GM19324 (cell line): ENCODE results near the gene CPEB4.

ENCODE experiments used
- ATAC-seq: cut with Tn5 transposase; IDR thresholded peaks from one replicate; pipeline ENCODE4 v1.9.1; 2021; ENCODE audit warnings: mild to moderate bottlenecking, moderate library complexity; ENCODE audit not compliant: unreplicated experiment, low FRiP score

CPEB4 gene

DNA sequence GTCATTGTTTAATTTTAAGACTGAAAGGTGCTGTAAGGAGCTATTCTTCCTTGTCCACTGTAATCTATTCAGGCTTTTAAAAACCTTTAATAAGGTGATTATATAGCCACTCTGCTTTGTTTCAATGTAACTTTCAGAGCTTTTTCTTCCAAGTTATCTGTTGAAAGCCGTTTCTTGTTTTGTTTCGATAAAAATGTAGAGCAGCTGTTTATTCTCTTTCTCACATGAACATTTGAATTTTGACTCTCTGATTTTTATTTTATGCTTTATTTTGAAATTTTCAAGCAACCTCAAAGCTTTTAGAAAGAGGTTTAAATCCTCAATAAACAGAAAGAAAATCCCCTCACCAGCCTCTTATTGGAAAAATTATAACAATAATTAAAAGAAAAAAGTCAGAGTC lies 47.2 kb downstream of the CPEB4 start:
- ATAC-seq = no peak

GRCh38 chr5:173940269-173940668 lies 52.1 kb downstream of the CPEB4 start:
- ATAC-seq = no peak

DNA sequence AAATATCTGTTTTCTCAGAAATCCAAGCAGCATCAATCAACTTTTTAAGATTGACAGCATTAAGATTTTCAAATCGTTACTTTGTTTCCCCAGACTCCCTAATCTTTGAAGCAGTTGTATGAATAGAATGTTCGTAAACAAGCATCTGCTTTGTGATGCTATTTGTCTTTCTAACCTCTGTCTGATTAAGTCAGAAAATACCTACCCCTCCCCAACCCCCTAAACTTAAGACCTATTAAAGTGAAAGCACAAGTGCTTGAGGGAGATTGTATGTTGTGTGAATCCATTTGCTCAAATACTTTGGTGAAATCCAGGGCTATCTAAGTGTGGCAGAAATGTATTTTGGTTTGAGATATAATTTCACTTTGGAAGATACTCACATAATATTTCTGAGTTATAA lies 53.0 kb downstream of the CPEB4 start:
- ATAC-seq = no peak

- ATAC-seq = no peak
Measured at GRCh38 chr5:173941758-173942401, 53.7 kb downstream of the CPEB4 start.

DNA sequence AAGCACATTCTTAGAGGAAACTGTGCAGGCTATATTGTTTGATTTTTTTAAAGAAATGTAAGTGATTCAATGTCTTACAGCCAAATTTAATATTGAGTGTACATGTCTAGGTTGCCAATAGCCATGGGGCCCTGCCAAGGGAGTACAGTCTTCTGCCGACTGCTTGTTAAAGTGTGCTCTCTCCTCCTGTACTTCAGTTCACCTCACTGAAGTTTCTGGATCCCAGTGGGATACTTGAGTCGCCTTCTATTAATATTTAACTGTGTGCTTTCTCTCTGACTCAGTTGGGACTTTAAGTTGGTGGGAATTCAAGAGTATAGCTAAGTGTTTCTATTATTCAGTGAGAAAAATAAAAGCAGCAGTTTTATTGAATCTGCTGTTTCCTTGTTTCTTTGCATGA lies 56.4 kb downstream of the CPEB4 start:
- no peak for ATAC-seq

DNA sequence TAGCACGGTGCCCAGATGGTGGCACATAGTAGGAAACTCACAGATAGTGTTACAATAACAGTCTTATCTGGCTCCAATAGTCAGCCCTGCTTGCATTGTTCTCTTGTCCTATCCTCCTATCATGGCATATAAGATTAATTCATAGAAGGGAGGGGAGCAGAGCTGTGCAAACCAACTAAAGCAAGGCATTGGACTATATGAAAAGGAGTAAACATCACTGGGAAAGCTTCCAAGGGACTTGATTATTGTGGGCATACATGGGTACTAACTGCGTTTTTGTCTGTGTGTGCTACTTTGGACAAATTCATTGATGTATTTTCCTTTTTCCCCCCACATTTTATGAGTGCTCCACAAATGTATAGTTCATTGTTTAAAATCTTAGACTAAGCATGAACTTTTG lies 57.0 kb downstream of the CPEB4 start:
- no peak for ATAC-seq

- ATAC-seq = no peak
Measured at GRCh38 chr5:173946323-173946722, 58.2 kb downstream of the CPEB4 start.

DNA sequence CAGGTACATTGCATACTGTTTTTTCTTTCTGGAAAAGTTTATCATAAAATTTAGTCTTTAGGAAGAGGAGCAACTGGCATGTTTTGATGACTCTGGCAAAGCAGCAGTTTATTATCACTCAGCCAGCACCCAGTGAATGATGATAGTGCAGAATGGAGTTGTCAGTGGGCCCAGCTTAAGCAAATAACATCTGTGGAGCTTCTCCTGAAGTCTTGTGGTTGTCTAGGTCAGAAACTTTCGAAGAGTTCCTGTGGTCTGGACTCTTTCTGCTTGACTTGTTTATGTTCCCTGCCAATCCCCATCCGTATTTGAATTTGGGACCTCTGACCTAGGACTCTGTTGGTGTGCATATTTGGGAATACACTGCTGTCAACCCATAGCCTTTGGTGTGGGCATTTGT lies 62.7 kb downstream of the CPEB4 start:
- no peak for ATAC-seq

DNA sequence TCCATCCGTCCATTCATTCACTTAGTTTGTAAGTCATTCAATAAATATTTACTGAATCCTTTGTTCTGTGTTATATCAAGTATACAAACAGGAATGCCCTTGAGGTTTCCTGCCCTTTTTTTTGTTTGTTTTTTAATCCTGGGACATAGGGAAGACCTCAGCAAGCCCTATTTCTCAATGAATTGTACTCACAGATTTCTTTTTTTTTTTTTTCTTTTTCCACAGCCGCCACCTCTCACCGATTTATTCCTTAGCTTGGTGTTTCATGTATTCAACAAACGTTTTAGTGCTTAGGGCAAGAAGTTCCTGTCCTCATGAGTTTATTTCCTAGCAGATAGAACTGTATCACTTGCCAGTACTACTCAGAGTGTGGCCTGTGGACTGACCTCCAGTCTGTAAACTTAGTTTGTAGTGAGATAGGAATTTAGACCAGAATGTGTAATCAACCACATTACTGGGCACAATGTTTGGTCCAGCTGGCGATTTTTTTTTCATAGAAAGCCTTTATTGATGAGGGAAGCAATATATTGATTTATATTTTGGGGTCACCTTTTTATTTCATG lies 65.5 kb downstream of the CPEB4 start:
- no peak for ATAC-seq

DNA sequence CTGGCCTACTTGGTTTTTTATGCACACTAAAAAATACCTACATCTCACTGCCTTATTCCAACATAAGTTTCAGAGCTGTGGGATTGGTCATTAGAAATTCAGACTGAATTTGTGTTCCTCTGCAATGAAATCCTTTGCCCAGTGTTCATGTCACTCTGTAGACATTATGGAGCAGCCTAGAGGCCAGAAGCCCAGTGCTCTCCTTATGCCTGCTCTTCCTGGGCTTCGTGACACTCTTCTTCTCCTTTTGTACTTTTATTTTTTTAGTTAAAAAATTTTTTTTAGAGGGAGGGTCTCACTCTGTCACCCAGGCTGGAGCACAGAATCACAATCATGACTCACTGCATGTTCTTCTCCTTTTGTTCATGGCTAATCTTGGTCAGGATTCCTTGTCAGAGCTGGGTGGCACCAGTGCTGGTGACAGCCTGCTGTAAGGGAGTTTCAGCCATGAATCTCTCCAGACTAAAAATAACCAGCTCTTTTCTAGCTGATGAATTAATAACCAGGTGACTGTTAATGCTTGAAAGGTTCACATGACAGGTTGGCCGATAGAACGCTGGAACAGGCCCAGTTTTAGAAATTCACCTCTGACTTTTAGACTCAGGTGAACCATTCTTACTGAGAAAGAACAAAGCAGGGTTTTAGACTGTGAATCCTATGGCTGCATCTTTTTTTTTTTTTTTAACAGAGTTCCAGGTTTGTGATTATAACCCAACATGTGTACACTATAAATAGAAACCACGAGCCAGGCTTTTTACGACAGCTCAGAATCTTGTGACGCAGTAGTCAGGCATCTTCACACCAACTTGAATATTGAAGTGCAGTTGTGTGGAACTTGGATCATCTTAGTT lies 66.7 kb downstream of the CPEB4 start:
- ATAC-seq = no peak

DNA sequence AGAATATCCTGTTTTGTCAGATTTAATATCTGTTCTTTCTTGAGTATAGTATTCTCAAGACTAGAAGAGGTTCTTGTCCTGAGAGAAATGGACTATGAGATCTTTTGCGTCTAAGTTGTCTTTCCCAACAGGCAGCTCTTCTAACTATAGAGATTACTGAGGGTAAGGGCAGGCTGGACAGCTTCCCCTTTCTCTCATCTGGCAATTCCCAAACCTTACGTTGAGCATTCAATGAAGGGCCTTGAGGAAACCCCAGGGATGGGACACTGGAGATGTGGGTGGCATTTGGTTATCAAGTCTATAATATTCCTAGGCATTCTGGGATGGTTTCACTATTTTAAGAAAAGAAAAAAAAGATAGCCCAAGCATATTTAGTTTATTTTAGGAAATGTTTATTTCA lies 72.8 kb downstream of the CPEB4 start:
- ATAC-seq = no peak

DNA sequence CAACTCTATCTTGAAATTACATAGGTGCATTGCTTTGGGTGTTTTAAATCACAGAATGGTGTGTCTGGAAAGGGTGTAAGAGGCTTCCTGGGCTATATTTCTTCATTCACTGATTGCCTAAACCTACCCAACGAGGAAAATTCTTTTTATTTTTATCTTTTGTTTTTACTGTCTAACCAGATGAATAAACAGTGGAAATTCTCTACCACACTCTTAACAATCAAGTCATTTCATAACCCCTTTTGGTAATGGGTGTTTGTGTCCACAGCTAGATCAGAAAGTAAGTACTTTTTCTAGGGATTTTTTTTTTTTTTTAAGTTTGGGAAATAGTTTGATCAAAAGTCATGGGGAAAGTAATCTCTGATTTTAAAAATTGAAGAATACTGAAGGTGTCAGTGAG lies 73.3 kb downstream of the CPEB4 start:
- ATAC-seq = no peak

GRCh38 chr5:173962436-173962972 lies 74.4 kb downstream of the CPEB4 start:
- no peak for ATAC-seq

DNA sequence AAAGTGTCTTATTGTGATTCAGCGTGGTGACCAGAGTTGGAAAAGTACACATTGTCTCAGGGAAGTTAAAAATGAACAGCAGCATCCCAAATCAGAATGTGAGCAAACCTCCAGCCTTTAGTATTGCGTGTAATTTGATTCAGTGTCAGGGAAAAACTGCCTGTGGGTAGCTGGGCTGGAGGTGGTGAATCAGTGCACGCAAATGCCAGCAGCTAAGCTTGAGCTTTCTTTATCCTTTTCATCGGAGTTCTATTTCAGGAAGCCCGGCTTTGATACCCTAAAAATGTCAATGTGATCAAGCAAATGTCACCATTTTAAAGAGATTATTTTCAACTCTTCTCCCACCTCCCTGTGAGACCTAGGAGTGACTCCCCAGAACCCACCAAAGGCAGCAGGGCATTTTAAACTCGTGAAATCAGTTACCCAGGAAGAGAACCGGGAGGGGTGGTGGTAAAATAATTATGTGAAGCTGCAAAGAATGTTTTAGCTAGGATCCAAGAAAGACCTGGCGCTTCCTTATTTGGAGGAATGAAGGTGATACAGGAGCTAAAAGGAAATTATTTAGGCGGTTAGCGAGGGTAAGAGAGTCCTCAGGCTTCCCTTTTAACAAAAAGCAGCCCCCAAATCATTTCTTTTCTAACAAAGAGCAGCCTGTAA lies 75.2 kb downstream of the CPEB4 start:
- ATAC-seq = no peak

DNA sequence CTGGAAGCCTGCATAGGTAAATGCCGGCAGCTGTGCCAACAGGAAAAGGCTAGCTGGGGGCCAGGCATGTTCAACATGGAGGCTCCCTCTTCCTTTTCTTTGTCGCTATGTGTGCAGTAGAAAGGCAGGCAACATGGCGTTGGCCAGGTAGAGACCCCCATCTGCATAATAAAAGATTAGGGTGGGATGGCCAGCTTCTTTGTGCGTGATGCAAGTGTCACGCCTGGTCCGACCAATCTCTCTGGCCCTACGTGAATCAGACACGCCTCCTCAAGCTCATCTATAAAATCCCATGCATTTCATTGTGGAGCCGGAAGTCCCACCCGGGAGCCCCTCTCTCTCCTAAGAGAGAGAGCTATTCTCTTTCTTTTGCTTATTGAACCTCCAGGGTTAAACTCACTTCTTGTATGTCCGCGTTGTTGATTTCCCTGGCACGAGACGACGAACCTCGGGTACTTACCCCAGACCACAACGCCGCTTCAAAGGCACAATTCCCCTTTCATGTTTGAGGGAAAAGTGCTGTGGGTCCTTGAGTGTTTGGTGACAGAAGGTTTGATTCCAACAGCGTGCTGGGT lies 75.8 kb downstream of the CPEB4 start:
- ATAC-seq = no peak

DNA sequence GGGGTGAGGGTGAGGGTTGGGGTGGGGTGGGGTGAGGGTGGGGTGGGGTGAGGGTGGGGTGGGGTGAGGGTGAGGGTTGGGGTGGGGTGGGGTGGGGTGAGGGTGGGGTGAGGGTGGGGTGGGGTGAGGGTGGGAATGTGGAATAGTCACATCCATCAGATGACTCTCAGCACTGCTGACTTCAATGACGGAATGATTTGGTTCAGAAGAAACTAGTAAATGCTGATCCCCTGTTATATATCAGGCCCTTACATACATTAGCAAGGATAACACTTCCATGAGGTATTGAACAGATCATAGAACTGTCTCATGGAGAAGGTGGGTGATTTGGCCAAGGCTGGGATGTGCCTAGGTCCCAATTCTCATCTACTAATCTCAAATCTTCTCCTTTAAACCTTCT lies 76.4 kb downstream of the CPEB4 start:
- no peak for ATAC-seq

GRCh38 chr5:173967241-173967640 lies 79.1 kb downstream of the CPEB4 start:
- no peak for ATAC-seq

DNA sequence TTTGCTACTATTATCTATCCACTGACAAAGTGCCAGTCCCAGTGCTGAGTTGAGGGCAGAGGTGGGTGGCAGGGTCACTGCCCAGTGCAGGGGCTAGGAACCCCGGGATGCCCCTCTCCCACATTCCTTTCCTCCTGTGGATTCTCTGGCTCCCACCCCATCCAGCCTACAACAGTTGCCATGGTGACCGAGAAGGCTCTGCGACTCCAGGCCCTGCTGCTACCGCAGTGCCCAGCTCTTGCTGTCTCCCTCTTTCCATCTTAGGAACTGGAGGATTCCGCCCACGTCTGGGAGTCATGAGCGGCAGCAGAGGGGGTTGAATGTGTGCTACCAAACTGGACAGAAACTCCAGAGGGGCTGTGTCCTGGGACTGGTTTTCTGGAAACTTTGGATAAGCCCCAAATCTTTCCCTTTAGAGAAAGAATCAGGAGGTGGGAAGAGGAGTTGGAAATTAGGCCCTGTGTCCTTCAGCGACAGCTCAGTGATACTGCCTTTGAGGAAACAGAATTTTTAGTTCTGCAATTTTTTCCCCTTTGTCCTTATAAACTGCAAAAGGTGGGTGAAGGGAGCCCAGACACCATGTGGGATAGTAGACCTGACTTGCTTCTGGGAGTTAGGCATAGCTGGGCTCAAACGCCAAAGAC lies 80.1 kb downstream of the CPEB4 start:
- no peak for ATAC-seq

DNA sequence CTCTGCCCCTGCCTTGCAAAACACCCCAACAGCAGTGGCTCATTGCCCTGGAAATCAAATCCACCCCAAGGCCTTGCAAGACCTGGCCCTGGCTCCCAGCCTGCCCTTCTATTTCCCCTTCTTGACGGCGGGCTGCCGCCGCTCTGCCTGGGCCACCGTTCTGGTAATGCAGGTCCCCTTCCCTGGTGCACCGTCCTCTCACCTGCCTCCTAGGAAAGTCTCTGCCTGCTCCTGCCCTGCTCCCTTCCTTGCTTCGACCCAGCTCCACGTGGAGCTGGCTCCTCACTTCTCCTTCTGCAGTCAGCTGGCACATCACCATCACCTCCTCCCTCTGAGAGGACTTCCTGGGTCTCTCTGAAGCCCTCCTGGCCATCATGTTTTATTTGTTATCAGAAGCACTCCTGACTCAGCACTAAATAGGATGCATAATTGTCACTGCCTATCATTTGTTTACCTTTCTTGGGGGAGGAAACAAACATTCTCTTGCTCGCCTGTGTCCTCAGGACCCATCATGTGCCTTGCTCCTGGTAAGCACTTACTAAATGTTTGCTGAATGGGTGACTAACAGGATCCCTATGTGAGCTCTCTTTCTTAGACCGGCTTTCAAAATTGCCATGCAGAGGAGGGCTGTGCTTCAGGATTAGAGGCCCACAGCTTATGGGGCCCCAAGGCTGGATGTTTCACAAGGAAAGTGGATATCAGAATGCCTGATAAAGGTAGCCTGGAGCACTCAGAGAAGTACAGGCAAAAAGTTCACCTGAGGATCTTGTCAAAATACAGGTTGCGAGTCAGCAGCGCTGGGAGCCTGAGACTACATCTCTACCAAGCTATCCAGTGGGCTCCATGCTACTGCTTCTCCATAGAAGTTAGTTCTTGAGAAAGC lies 81.3 kb downstream of the CPEB4 start:
- no peak for ATAC-seq
